Left lobe of liver (tissue), 2 donors: ENCODE measurements around the gene PRAMEF27. TPM values are rescaled to one million over a fixed set of nuclear protein-coding genes. Genes with fewer than 3 reads are reported as not detected.
"Not testable (repeated sequence)": the region's sequence is repeated elsewhere in the genome, so short reads cannot be mapped to it uniquely, and the experiment has no call there.

Source experiments
- ATAC-seq: fragments of 200-7000 bp; cut with Tn5 transposase; one replicate; pipeline ENCODE4 v1.9.1; 2020; ENCODE audit warnings: mild to moderate bottlenecking, moderate library complexity
- DNase-seq: peaks from one replicate; pipeline ENCODE4 v3.0.0-alpha.2; 2020; ENCODE audit warnings: low spot score
- total RNA-seq: library from RNA; stranded (reverse); gene quantifications from one replicate; pipeline ENCODE4 v1.2.1, GENCODE V29; 2021
- donor health status: DM: no; HTN: no; CAD: no; lungs with moderate emphysema.
- donor health status: DM: no; HTN: yes; CAD: no.

The PRAMEF27 gene
- total RNA-seq = not detected

DNA sequence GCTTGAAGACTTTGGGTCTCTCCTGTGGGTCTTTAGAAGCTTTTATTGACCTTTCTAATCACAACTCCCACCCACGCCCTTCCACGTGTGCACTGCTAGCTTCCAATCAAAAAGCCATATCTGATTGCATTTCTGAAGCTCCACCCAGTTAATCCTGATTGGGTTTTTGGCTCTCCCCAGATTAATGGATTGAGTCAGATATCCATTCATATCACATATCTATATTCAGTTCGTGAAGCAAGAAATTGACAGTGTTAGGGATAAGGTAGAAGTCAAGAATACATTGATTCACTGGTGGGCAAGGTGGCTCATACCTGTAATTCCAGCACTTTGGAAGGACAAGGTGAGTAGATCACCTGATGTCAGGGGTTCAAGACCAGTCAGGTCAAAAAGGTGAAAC is at the start of gene PRAMEF27:
TSS of gene PRAMEF27 (minus strand) at position 101 of the 400 bp plus-strand sequence. CDS start 2,916 bp downstream, outside the sequence.
- not testable (repeated sequence) for DNase-seq, ATAC-seq

DNA sequence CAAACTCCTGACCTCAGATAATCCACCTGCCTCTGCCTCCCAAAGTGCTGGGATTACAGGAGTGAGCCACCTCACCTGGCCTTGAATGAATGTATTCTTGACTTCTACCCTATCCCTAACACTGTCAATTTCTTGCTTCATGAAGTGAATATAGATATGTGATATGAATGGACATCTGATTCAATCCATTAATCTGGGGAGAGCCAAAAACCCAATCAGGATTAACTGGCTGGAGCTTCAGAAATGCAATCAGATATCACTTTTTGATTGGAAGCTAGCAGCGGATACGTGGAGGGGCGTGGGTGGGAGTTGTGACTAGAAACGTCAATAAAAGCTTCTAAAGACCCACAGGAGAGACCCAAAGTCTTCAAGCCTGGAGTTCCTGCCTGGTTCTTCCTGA is 14.1 kb upstream of the PRAMEF27 start, which contains the start of gene PRAMEF25:
TSS of gene PRAMEF25 (plus strand) at position 301 of the 400 bp plus-strand sequence. CDS start 2,920 bp downstream, outside the sequence.
- ATAC-seq = not testable (repeated sequence)

DNA sequence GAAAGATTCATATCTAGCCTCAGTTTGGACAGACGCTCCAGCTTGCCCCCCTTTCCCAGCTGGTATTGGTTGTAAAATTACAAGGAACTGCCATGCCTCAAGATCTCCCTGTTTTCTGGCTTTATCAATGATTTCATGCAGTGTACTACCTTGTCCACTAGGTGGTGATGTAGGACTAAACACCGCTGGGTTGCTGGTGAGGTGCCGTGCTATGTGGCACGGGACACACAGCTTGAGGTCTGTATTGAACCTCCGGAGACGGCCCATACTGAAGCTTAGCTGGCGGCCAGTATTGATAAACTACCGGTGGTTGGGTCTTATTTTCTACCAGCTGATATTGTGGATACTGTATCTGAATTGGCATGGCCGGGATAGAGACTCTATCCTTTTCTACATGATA is 36.5 kb downstream of the PRAMEF27 start:
- ATAC-seq = peak; percentile 82
- DNase-seq = not testable (repeated sequence)

More for the DNA sequence above, 14.1 kb upstream of the PRAMEF27 start, which contains the start of gene PRAMEF25:
- not testable (repeated sequence) for DNase-seq

DNA sequence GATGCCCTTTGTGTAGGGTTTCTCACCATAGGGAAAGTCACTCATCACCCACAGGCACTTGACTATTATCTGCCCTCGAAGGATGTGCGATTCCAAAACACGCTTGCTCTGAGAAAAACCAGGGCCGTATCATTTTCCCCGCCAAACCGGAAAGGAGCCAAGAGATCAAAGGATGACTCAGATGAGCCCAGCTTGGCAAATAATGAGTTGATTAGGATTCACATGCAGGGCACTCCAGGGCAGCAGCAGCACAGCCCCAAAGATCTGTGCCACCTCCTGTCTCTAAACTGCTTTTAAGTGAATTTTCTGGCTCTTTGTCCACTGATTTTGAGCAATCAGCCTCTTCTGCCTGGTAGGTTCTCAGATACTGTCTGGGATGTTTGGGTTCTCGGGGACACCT is 44.4 kb downstream of the PRAMEF27 start:
- DNase-seq = not testable (repeated sequence)
- ATAC-seq = peak; percentile 73

DNA sequence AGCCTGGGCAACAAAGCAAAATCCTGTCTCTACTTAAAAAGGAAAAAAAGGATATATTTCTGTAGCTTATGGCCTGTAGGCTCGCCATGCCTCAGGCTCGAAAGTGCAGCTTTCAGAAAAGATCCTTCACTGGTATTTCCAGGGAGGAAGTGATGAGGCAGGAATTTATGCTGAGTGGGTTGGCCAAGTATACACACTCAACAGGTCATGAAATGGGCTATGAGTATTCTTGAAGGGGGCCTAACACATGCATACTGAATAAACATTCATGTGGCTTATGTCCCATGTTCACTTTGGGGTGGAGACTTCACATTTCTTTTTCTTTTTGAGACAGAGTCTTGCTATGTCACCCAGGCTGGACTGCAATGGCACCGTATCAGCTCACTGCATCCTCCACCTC is 47.0 kb downstream of the PRAMEF27 start:
- not testable (repeated sequence) for DNase-seq, ATAC-seq

DNA sequence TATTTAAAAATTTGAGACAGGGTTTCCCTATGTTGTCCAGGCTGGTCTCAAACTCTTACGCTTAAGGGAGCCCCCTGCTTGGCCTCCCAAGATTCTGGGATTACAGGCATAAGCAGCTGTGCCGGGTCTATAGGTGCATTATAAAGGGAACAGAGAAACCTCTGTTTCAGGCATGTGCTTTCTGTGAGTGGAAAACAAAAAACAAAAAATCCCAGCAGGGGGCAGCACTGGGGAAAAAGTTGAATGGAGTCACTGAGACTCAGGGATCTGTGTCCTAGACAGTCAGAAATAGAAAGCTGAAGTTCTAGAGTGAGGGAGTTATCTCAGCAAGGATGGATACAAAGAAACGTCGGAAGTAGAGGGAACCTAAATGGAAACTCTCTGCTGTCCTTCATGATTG is 50.6 kb downstream of the PRAMEF27 start:
- ATAC-seq = peak; percentile 66
- DNase-seq = not testable (repeated sequence)

Other genes starting within 250 kb of the PRAMEF27 start
- not detected for gene PRAMEF11, start 225.2 kb downstream of the PRAMEF27 start, total RNA-seq
- gene HNRNPCL1, start 207.9 kb downstream of the PRAMEF27 start, total RNA-seq = not detected
- gene PRAMEF2, start 199.5 kb downstream of the PRAMEF27 start, total RNA-seq = not detected
- not detected for gene PRAMEF4, start 170.4 kb downstream of the PRAMEF27 start, total RNA-seq
- gene PRAMEF10, start 158.3 kb downstream of the PRAMEF27 start, total RNA-seq = 0.30 TPM
- not detected for gene PRAMEF7, start 140.0 kb downstream of the PRAMEF27 start, total RNA-seq
- gene PRAMEF6, start 109.0 kb downstream of the PRAMEF27 start, total RNA-seq = not detected
- not detected for gene HNRNPCL3, start 4.2 kb upstream of the PRAMEF27 start, total RNA-seq
- not detected for gene PRAMEF25, start 14.2 kb upstream of the PRAMEF27 start, total RNA-seq
- not detected for gene HNRNPCL2, start 60.3 kb upstream of the PRAMEF27 start, total RNA-seq
- not detected for gene PRAMEF26, start 99.4 kb upstream of the PRAMEF27 start, total RNA-seq
- not detected for gene HNRNPCL4, start 109.1 kb upstream of the PRAMEF27 start, total RNA-seq
- not detected for gene PRAMEF9, start 115.3 kb upstream of the PRAMEF27 start, total RNA-seq
- gene PRAMEF13, start 144.8 kb upstream of the PRAMEF27 start, total RNA-seq = not detected
- gene PRAMEF18, start 169.6 kb upstream of the PRAMEF27 start, total RNA-seq = not detected
- not detected for gene PRAMEF5, start 197.6 kb upstream of the PRAMEF27 start, total RNA-seq
- not detected for gene PRAMEF8, start 228.6 kb upstream of the PRAMEF27 start, total RNA-seq
- 0.25 TPM for gene PRAMEF33, start 247.0 kb upstream of the PRAMEF27 start, total RNA-seq